ENCODE measurements around the gene ARHGAP8.

The ARHGAP8 gene

GRCh38 chr22:44807232-44807631 lies 54.9 kb downstream of the ARHGAP8 start:
- no peak for DNase-seq

- DNase-seq = no peak
These were observed 55.7 kb downstream of the ARHGAP8 start for GRCh38 chr22:44807915-44808690.

GRCh38 chr22:44809456-44809855 lies 57.1 kb downstream of the ARHGAP8 start:
- DNase-seq = no peak

GRCh38 chr22:44811141-44811540 lies 58.8 kb downstream of the ARHGAP8 start:
- DNase-seq = no peak

GRCh38 chr22:44813416-44813815 lies 61.0 kb downstream of the ARHGAP8 start:
- no peak for DNase-seq

GRCh38 chr22:44814266-44815098 lies 62.1 kb downstream of the ARHGAP8 start:
- no peak for DNase-seq

GRCh38 chr22:44815099-44816070 lies 63.0 kb downstream of the ARHGAP8 start:
- DNase-seq = no peak

GRCh38 chr22:44816141-44816540 lies 63.8 kb downstream of the ARHGAP8 start:
- no peak for DNase-seq

GRCh38 chr22:44818727-44819126 lies 66.4 kb downstream of the ARHGAP8 start:
- no peak for DNase-seq

- no peak for DNase-seq
These were observed 67.7 kb downstream of the ARHGAP8 start for GRCh38 chr22:44819966-44820631.

GRCh38 chr22:44821741-44822475 lies 69.5 kb downstream of the ARHGAP8 start:
- no peak for DNase-seq

- DNase-seq = no peak
These were observed 70.2 kb downstream of the ARHGAP8 start for GRCh38 chr22:44822534-44822933.

- no peak for DNase-seq
These were observed 71.0 kb downstream of the ARHGAP8 start for GRCh38 chr22:44823396-44823795.

GRCh38 chr22:44823806-44824205 lies 71.4 kb downstream of the ARHGAP8 start:
- DNase-seq = no peak

GRCh38 chr22:44824271-44824670 lies 71.9 kb downstream of the ARHGAP8 start:
- DNase-seq = no peak

GRCh38 chr22:44825310-44826150 lies 73.2 kb downstream of the ARHGAP8 start:
- DNase-seq = no peak

GRCh38 chr22:44827666-44828190 lies 75.4 kb downstream of the ARHGAP8 start:
- DNase-seq = no peak

- no peak for DNase-seq
These were observed 75.8 kb downstream of the ARHGAP8 start for GRCh38 chr22:44828193-44828592.

GRCh38 chr22:44831885-44832284 lies 79.5 kb downstream of the ARHGAP8 start:
- DNase-seq = no peak

- no peak for DNase-seq
These were observed 81.7 kb downstream of the ARHGAP8 start for GRCh38 chr22:44834065-44834464.
